Right lobe of liver (tissue), 4 donors: ENCODE measurements around the gene UGT1A9.

Experiments
- CTCF ChIP-seq, 4 donors: fragments of 200-600 bp in 3 of 4; fragments of 450-650 bp in 1 of 4; IDR thresholded peaks; one replicate each; pipeline versions ENCODE4 v1.5.1 to v1.8.0; 2016 to 2022; ENCODE audit warnings: antibody characterized with exemption in 4 of 4, mild to moderate bottlenecking in 2 of 4
- POLR2A ChIP-seq: fragments of 450-650 bp; IDR thresholded peaks from one replicate; pipeline ENCODE4 v1.6.1; 2017; ENCODE audit warnings: antibody characterized with exemption, mild to moderate bottlenecking
- donor health status: DM: no; HTN: no; CAD: no.
- donor health status: DM: no; HTN: no; CAD: no.
- donor health status: DM: no; HTN: yes; CAD: no.

- TF ChIP-seq CTCF (IDR thresholded peaks at IDR 0.05), result no peak
- no peak for TF ChIP-seq POLR2A
Measured at GRCh38 chr2:233807215-233807865, 135.6 kb downstream of the UGT1A9 start.
